WTC11 (cell line): ENCODE data around the gene SERPING1. TPM values are rescaled to one million over a fixed set of nuclear protein-coding genes. Genes with fewer than 3 reads are reported as not detected.

Experiments used
- ATAC-seq: fragments of 200-7000 bp; cut with Tn5 transposase; 2 replicates; pipeline ENCODE4 v1.10.0; 2021; ENCODE audit warnings: mild to moderate bottlenecking, moderate library complexity
- Bru-seq: library from RNA; stranded (reverse); fragments of 400-500 nt; gene quantifications from one replicate; lab custom pipeline; 2021; lab: Mats Ljungman, UMichigan
- CTCF ChIA-PET: fragments of 300-600 bp; sonication (Branson Sonifier 250); formaldehyde crosslinking; loops from one replicate; lab custom pipeline; 2021; ENCODE audit warnings: antibody characterized with exemption; lab: Charles Lee
- POLR2A ChIA-PET: fragments of 350-600 bp; sonication (Branson Sonifier 250); formaldehyde crosslinking; loops from one replicate; lab custom pipeline; 2021; ENCODE audit warnings: antibody characterized with exemption; lab: Charles Lee
- DNase-seq: peaks from one replicate; pipeline ENCODE4 v3.0.0; 2021; ENCODE audit warnings: low spot score
- H3K27ac Mint-ChIP-seq: 2 replicates; pipeline ENCODE4 v1.8.0; 2021; ENCODE audit warnings: mixed read lengths
- H3K27me3 Mint-ChIP-seq: 2 replicates; pipeline ENCODE4 v1.8.0; 2021; ENCODE audit warnings: low read depth, mild to moderate bottlenecking, moderate library complexity, mixed read lengths
- H3K36me3 Mint-ChIP-seq: 2 replicates; pipeline ENCODE4 v1.8.0; 2021; ENCODE audit warnings: mixed read lengths
- H3K4me1 Mint-ChIP-seq: 2 replicates; pipeline ENCODE4 v1.8.0; 2022; ENCODE audit warnings: mixed read lengths
- H3K4me3 Mint-ChIP-seq: 2 replicates; pipeline ENCODE4 v1.8.0; 2021; ENCODE audit warnings: mild to moderate bottlenecking, moderate library complexity, mixed read lengths
- H3K9me3 Mint-ChIP-seq: 2 replicates; pipeline ENCODE4 v1.8.0; 2021; ENCODE audit warnings: mixed read lengths
- FOXP1 ChIP-seq: sonication (generic); formaldehyde crosslinking; IDR thresholded peaks from 2 replicates; pipeline ENCODE4 v1.8.0; 2022; ENCODE audit warnings: missing genetic modification reagents, mild to moderate bottlenecking, moderate library complexity, borderline replicate concordance
- GTF2I ChIP-seq: fragments of 250-450 bp; sonication (Bioruptor Pico); conservative IDR thresholded peaks from 2 replicates; pipeline ENCODE4 v1.4.0; 2021; ENCODE audit warnings: mild to moderate bottlenecking
- NR2C2 ChIP-seq: sonication (generic); formaldehyde crosslinking; IDR thresholded peaks from 2 replicates; pipeline ENCODE4 v1.8.0; 2022; ENCODE audit warnings: mild to moderate bottlenecking, missing genetic modification reagents
- ZNF121 ChIP-seq: sonication (generic); formaldehyde crosslinking; IDR thresholded peaks from 2 replicates; pipeline ENCODE4 v1.8.0; 2023; ENCODE audit warnings: missing genetic modification reagents
- ZNF396 ChIP-seq: fragments of 250-450 bp; sonication (Bioruptor Pico); IDR thresholded peaks from 2 replicates; pipeline ENCODE4 v1.8.0; 2021; ENCODE audit warnings: mild to moderate bottlenecking, moderate library complexity, borderline replicate concordance
- long read RNA-seq, 3 experiments: library from RNA in 1 of 3; library from capped mRNA in 1 of 3; library from polyadenylated mRNA in 1 of 3; unstranded in 2 of 3; stranded (forward) in 1 of 3; transcript quantifications; one replicate each; pipeline ENCODE4 v2.0.0, GENCODE V29; 2021
- total RNA-seq: library from RNA; stranded (reverse); gene quantifications from 3 replicates; pipeline ENCODE4 v1.2.3, GENCODE V29; 2021
- TF ChIP-seq, protein P1 (sequence below): sonication (generic); formaldehyde crosslinking; IDR thresholded peaks from 2 replicates; pipeline ENCODE4 v1.8.0; 2022; ENCODE audit warnings: missing genetic modification reagents
- TF ChIP-seq, protein P2 (sequence below): sonication (generic); formaldehyde crosslinking; IDR thresholded peaks from 2 replicates; pipeline ENCODE4 v1.8.0; 2022; ENCODE audit warnings: mild to moderate bottlenecking, missing genetic modification reagents
- TF ChIP-seq, protein P3 (sequence below): fragments of 250-450 bp; sonication (Bioruptor Pico); IDR thresholded peaks from 2 replicates; pipeline ENCODE4 v1.8.0; 2021; ENCODE audit warnings: mild to moderate bottlenecking
- TF ChIP-seq, protein P4 (sequence below): sonication (generic); formaldehyde crosslinking; IDR thresholded peaks from 2 replicates; pipeline ENCODE4 v1.8.0; 2023; ENCODE audit warnings: mild to moderate bottlenecking, missing genetic modification reagents
- TF ChIP-seq, protein P5 (sequence below): sonication (generic); formaldehyde crosslinking; IDR thresholded peaks from 2 replicates; pipeline ENCODE4 v1.8.1; 2022; ENCODE audit warnings: missing genetic modification reagents, borderline replicate concordance
- TF ChIP-seq, protein P6 (sequence below): sonication (generic); formaldehyde crosslinking; IDR thresholded peaks from 2 replicates; pipeline ENCODE4 v1.8.1; 2022; ENCODE audit warnings: mild to moderate bottlenecking, missing genetic modification reagents, moderate library complexity, borderline replicate concordance
- TF ChIP-seq, protein P7 (sequence below): sonication (generic); formaldehyde crosslinking; IDR thresholded peaks from 2 replicates; pipeline ENCODE4 v1.8.1; 2022; ENCODE audit warnings: low read depth, mild to moderate bottlenecking, moderate library complexity, missing genetic modification reagents, borderline replicate concordance
- TF ChIP-seq, protein P8 (sequence below): sonication (generic); formaldehyde crosslinking; IDR thresholded peaks from 2 replicates; pipeline ENCODE4 v1.8.1; 2023; ENCODE audit warnings: mild to moderate bottlenecking, missing genetic modification reagents, moderate library complexity
- TF ChIP-seq, protein P9 (sequence below): fragments of 250-450 bp; sonication (Bioruptor Pico); IDR thresholded peaks from 2 replicates; pipeline ENCODE4 v2.1.2; 2022; ENCODE audit warnings: mild to moderate bottlenecking, moderate library complexity

Gene SERPING1
- total RNA-seq (49.1 to 51.8 TPM (median 50.2 TPM) in 3 replicates), Bru-seq, nascent RNA (percentile 57 among the genes with signal in this experiment)
- long read RNA-seq, experiment 1, transcript SERPING1-210 (6 exons, 1,004 nt), result minor isoform, 10 of 238 reads
- long read RNA-seq, experiment 1, transcript SERPING1-201 (8 exons, 2,002 nt), result major isoform, 48 of 238 reads
- long read RNA-seq, experiment 1, partial matches to known transcripts, result 166 of 238 reads
- long read RNA-seq, experiment 1, other reads (novel, unspliced or antisense), result 13 of 238 reads
- long read RNA-seq, experiment 2, transcript SERPING1-201 (8 exons, 2,002 nt), result major isoform, 12 of 103 reads
- long read RNA-seq, experiment 2, partial matches to known transcripts, result 80 of 103 reads
- long read RNA-seq, experiment 2, other reads (novel, unspliced or antisense), result 5 of 103 reads
- long read RNA-seq, experiment 3, transcript SERPING1-201 (8 exons, 2,002 nt), result major isoform, 7 of 35 reads
- long read RNA-seq, experiment 3, partial matches to known transcripts, result 19 of 35 reads
- long read RNA-seq, experiment 3, other reads (novel, unspliced or antisense), result 6 of 35 reads

DNA sequence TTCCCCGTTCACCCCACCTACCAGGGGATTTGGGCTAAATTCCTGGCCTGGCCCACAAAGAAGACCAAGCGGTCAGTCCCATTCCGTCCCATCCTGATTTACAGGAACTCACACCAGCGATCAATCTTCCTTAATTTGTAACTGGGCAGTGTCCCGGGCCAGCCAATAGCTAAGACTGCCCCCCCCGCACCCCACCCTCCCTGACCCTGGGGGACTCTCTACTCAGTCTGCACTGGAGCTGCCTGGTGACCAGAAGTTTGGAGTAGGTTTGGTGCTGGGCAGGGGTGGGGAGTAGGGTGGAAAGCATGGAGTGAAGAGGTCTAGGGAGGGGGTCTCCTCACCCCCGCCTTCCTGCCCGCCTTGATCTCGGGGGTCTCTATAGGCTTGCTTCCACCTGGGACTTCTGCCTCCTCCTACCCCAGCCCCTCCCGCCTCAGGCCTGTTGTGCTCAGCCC, at the start of gene SERPING1:
SERPING1 (plus strand) TSS at position 225 of the 455 bp plus-strand sequence. CDS start 586 bp downstream, outside the sequence.
- POLR2A ChIA-PET, result interaction anchor here (0.6 to 7.3 kb wide), 13 partner anchors 28 to 938 kb away, joined by 3 to 115 read pairs (median 5); partner anchors contain the start of gene UBE2L6
- DNase-seq, result no peak
- TF ChIP-seq, protein P1, sequence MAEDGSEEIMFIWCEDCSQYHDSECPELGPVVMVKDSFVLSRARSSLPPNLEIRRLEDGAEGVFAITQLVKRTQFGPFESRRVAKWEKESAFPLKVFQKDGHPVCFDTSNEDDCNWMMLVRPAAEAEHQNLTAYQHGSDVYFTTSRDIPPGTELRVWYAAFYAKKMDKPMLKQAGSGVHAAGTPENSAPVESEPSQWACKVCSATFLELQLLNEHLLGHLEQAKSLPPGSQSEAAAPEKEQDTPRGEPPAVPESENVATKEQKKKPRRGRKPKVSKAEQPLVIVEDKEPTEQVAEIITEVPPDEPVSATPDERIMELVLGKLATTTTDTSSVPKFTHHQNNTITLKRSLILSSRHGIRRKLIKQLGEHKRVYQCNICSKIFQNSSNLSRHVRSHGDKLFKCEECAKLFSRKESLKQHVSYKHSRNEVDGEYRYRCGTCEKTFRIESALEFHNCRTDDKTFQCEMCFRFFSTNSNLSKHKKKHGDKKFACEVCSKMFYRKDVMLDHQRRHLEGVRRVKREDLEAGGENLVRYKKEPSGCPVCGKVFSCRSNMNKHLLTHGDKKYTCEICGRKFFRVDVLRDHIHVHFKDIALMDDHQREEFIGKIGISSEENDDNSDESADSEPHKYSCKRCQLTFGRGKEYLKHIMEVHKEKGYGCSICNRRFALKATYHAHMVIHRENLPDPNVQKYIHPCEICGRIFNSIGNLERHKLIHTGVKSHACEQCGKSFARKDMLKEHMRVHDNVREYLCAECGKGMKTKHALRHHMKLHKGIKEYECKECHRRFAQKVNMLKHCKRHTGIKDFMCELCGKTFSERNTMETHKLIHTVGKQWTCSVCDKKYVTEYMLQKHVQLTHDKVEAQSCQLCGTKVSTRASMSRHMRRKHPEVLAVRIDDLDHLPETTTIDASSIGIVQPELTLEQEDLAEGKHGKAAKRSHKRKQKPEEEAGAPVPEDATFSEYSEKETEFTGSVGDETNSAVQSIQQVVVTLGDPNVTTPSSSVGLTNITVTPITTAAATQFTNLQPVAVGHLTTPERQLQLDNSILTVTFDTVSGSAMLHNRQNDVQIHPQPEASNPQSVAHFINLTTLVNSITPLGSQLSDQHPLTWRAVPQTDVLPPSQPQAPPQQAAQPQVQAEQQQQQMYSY (CRISPR knock-in tag), result peak; percentile 69
- TF ChIP-seq, protein P2, sequence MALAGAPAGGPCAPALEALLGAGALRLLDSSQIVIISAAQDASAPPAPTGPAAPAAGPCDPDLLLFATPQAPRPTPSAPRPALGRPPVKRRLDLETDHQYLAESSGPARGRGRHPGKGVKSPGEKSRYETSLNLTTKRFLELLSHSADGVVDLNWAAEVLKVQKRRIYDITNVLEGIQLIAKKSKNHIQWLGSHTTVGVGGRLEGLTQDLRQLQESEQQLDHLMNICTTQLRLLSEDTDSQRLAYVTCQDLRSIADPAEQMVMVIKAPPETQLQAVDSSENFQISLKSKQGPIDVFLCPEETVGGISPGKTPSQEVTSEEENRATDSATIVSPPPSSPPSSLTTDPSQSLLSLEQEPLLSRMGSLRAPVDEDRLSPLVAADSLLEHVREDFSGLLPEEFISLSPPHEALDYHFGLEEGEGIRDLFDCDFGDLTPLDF (CRISPR knock-in tag), result no peak
- TF ChIP-seq FOXP1, result no peak
- TF ChIP-seq, protein P3, sequence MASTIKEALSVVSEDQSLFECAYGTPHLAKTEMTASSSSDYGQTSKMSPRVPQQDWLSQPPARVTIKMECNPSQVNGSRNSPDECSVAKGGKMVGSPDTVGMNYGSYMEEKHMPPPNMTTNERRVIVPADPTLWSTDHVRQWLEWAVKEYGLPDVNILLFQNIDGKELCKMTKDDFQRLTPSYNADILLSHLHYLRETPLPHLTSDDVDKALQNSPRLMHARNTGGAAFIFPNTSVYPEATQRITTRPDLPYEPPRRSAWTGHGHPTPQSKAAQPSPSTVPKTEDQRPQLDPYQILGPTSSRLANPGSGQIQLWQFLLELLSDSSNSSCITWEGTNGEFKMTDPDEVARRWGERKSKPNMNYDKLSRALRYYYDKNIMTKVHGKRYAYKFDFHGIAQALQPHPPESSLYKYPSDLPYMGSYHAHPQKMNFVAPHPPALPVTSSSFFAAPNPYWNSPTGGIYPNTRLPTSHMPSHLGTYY, result no peak
- TF ChIP-seq, protein P4, sequence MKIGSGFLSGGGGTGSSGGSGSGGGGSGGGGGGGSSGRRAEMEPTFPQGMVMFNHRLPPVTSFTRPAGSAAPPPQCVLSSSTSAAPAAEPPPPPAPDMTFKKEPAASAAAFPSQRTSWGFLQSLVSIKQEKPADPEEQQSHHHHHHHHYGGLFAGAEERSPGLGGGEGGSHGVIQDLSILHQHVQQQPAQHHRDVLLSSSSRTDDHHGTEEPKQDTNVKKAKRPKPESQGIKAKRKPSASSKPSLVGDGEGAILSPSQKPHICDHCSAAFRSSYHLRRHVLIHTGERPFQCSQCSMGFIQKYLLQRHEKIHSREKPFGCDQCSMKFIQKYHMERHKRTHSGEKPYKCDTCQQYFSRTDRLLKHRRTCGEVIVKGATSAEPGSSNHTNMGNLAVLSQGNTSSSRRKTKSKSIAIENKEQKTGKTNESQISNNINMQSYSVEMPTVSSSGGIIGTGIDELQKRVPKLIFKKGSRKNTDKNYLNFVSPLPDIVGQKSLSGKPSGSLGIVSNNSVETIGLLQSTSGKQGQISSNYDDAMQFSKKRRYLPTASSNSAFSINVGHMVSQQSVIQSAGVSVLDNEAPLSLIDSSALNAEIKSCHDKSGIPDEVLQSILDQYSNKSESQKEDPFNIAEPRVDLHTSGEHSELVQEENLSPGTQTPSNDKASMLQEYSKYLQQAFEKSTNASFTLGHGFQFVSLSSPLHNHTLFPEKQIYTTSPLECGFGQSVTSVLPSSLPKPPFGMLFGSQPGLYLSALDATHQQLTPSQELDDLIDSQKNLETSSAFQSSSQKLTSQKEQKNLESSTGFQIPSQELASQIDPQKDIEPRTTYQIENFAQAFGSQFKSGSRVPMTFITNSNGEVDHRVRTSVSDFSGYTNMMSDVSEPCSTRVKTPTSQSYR (CRISPR knock-in tag), result peak; percentile 10; the same call in 1 of the 2 replicates
- no peak for TF ChIP-seq ZNF121
- ATAC-seq, result peak; percentile 66
- peak within 1 kb of the TSS; percentile 70 for H3K4me3 Mint-ChIP-seq
- H3K4me1 Mint-ChIP-seq, result peaks cover 35% of the 10 kb centered on the region
- H3K27me3 Mint-ChIP-seq, result no peaks in the 10 kb centered on the region; the same call in 1 of the 2 replicates
- peaks cover 14% of the 10 kb centered on the region; the same call in 1 of the 2 replicates for H3K36me3 Mint-ChIP-seq
- CTCF ChIA-PET, result interaction anchor here (0.7 to 7.5 kb wide), 13 partner anchors 14 to 252 kb away, joined by 3 to 78 read pairs (median 5); partner anchors contain the start of genes RTN4RL2 and UBE2L6
- H3K9me3 Mint-ChIP-seq, result no peaks in the 10 kb centered on the region
- H3K27ac Mint-ChIP-seq, result peak within 1 kb of the TSS; percentile 61

DNA sequence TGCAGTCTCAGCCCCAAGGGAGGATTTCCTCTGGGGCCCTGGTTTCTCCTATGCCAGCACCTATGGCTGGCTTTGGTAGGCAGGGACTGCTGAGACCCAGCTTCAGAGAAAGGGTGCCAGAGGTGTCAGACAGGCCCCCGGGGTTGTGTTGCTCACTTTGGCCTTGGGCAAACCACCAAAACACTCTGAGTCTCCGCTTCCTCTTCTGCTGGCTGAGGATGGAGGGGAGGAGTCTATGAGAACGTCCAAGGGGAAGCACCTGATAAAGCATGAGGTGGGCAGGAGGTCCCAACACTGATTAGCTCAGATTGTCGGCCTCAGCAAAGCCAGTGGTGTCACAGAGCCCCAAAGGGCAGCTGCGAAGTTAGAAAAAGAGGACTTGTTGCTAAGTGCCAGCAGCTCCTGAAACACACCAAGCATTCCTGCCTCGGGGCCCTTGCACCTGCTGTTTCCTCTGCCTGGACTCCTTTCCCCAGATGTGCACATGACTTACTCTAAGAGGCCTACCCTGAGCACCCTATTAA, 49.6 kb upstream of the SERPING1 start:
- H3K36me3 Mint-ChIP-seq, result peaks cover 14% of the 10 kb centered on the region
- peaks cover 14% of the 10 kb centered on the region for H3K4me1 Mint-ChIP-seq
- no peak for DNase-seq
- no peak for ATAC-seq
- H3K4me3 Mint-ChIP-seq, result no peak overlapping the region
- ChIA-PET POLR2A (interaction anchor here (1.3 to 1.7 kb wide), 2 partner anchors 20 to 34 kb away, joined by 4 to 5 read pairs; partner anchors contain the start of gene UBE2L6), CTCF (interaction anchor here (0.6 to 1.8 kb wide), 14 partner anchors 8 to 202 kb away, joined by 3 to 12 read pairs (median 4); partner anchors contain the start of gene UBE2L6)
- H3K9me3 Mint-ChIP-seq, result no peaks in the 10 kb centered on the region
- no peak overlapping the region for H3K27ac Mint-ChIP-seq
- H3K27me3 Mint-ChIP-seq, result no peaks in the 10 kb centered on the region; the same call in 1 of the 2 replicates
- TF ChIP-seq, protein P5, sequence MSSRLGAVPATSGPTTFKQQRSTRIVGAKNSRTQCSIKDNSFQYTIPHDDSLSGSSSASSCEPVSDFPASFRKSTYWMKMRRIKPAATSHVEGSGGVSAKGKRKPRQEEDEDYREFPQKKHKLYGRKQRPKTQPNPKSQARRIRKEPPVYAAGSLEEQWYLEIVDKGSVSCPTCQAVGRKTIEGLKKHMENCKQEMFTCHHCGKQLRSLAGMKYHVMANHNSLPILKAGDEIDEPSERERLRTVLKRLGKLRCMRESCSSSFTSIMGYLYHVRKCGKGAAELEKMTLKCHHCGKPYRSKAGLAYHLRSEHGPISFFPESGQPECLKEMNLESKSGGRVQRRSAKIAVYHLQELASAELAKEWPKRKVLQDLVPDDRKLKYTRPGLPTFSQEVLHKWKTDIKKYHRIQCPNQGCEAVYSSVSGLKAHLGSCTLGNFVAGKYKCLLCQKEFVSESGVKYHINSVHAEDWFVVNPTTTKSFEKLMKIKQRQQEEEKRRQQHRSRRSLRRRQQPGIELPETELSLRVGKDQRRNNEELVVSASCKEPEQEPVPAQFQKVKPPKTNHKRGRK (CRISPR knock-in tag), result no peak
- no peak for TF ChIP-seq GTF2I (CRISPR knock-in tag)
- TF ChIP-seq NR2C2 (CRISPR knock-in tag), result no peak
- TF ChIP-seq, protein P6, sequence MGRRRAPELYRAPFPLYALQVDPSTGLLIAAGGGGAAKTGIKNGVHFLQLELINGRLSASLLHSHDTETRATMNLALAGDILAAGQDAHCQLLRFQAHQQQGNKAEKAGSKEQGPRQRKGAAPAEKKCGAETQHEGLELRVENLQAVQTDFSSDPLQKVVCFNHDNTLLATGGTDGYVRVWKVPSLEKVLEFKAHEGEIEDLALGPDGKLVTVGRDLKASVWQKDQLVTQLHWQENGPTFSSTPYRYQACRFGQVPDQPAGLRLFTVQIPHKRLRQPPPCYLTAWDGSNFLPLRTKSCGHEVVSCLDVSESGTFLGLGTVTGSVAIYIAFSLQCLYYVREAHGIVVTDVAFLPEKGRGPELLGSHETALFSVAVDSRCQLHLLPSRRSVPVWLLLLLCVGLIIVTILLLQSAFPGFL (CRISPR knock-in tag), result no peak
- TF ChIP-seq, protein P7, sequence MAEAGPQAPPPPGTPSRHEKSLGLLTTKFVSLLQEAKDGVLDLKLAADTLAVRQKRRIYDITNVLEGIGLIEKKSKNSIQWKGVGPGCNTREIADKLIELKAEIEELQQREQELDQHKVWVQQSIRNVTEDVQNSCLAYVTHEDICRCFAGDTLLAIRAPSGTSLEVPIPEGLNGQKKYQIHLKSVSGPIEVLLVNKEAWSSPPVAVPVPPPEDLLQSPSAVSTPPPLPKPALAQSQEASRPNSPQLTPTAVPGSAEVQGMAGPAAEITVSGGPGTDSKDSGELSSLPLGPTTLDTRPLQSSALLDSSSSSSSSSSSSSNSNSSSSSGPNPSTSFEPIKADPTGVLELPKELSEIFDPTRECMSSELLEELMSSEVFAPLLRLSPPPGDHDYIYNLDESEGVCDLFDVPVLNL, result no peak
- no peak for TF ChIP-seq ZNF396
- TF ChIP-seq, protein P8, sequence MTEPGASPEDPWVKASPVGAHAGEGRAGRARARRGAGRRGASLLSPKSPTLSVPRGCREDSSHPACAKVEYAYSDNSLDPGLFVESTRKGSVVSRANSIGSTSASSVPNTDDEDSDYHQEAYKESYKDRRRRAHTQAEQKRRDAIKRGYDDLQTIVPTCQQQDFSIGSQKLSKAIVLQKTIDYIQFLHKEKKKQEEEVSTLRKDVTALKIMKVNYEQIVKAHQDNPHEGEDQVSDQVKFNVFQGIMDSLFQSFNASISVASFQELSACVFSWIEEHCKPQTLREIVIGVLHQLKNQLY, result no peak
- TF ChIP-seq, protein P9, sequence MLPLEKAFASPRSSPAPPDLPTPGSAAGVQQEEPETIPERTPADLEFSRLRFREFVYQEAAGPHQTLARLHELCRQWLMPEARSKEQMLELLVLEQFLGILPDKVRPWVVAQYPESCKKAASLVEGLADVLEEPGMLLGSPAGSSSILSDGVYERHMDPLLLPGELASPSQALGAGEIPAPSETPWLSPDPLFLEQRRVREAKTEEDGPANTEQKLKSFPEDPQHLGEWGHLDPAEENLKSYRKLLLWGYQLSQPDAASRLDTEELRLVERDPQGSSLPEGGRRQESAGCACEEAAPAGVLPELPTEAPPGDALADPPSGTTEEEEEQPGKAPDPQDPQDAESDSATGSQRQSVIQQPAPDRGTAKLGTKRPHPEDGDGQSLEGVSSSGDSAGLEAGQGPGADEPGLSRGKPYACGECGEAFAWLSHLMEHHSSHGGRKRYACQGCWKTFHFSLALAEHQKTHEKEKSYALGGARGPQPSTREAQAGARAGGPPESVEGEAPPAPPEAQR (CRISPR knock-in tag), result no peak
